Vagina (tissue), 2 donors: ENCODE data around the gene KDM4B. TPM values are rescaled to one million over a fixed set of nuclear protein-coding genes. Genes with fewer than 3 reads are reported as not detected.

Source experiments
- DNase-seq, 2 donors: peaks; one replicate each; pipeline ENCODE4 v3.0.0-alpha.2; 2017; ENCODE audit errors: extremely low spot score in 2 of 2
- H3K27ac ChIP-seq: fragments of 200-600 bp; sonication (generic); one replicate; pipeline ENCODE4 v1.5.1; 2019
- H3K27me3 ChIP-seq: fragments of 200-600 bp; sonication (generic); one replicate; pipeline ENCODE4 v1.5.1; 2019
- H3K36me3 ChIP-seq, 2 donors: fragments of 200-600 bp; sonication (generic); one replicate each; pipeline ENCODE4 v1.5.1; 2017 to 2019
- H3K4me1 ChIP-seq: fragments of 200-600 bp; sonication (generic); one replicate; pipeline ENCODE4 v1.5.1; 2019
- H3K4me3 ChIP-seq, 2 donors: fragments of 200-600 bp; sonication (generic); 1 replicate in 1 of 2; 2 replicates in 1 of 2; pipeline ENCODE4 v1.5.1; 2016 to 2019
- H3K9me3 ChIP-seq: fragments of 200-600 bp; sonication (generic); one replicate; pipeline ENCODE4 v1.5.1; 2019
- POLR2A ChIP-seq, 2 donors: fragments of 450-650 bp; IDR thresholded peaks; one replicate each; pipeline ENCODE4 v1.6.1; 2017; ENCODE audit warnings: antibody characterized with exemption in 2 of 2, mild to moderate bottlenecking in 2 of 2, moderate library complexity in 2 of 2
- POLR2AphosphoS5 ChIP-seq, 2 donors: sonication (generic); formaldehyde crosslinking; IDR thresholded peaks; one replicate each; pipeline ENCODE4 v1.9.0; 2017; ENCODE audit warnings: antibody characterized with exemption in 2 of 2, mild to moderate bottlenecking in 2 of 2, low read depth in 1 of 2; ENCODE audit not compliant: insufficient read depth in 1 of 2
- intact Hi-C: fragments of 100-400 bp; cut with DNase I; formaldehyde crosslinking; loops from one replicate; pipeline ENCODE4 v1.15.1; 2023
- total RNA-seq: library from RNA; depleted of rRNA; stranded (reverse); fragments of >200 nt; gene quantifications from one replicate; pipeline ENCODE4 v1.2.3, GENCODE V29; 2016
- TF ChIP-seq, protein P1 (sequence below), 3 experiments: fragments of 450-650 bp in 2 of 3; fragments of 200-600 bp in 1 of 3; sonication (generic) in 1 of 3; IDR thresholded peaks; one replicate each; pipeline ENCODE4 v1.5.1; 2017 to 2019; ENCODE audit warnings: antibody characterized with exemption in 3 of 3, mild to moderate bottlenecking in 2 of 3, moderate library complexity in 2 of 3

The KDM4B gene
- total RNA-seq, 1 donor from 2014 or later: 59.7 TPM

DNA sequence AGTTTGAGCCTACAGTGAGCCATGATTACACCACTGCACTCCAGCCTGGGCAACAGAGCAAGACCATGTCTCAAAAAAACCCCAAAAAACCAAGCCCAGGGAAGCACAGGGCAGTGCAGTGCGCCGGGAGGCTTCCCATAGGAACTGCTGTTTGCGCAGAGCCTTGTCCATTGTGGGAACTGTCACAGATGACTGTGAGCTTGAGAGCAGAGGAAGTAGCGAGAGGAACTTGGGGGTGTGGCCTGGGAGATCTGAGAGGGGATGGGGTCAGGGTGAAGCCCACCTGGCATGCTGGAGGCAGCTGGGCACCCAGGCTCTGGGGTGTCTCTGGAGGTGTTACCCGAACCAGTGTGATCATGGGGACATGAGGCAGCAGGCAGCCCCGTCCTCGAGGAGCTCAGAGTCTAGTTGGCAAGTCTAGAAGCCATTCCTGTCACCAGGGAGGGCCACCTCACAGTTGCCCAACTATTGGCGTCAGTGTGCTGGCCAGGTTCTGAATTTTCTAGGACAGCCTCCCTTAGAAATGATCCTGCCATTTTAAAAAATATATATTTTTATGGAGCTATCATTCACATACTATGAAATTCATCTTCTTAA lies 10.4 kb downstream of the KDM4B start:
- Histone ChIP-seq H3K27me3 (no peaks in the 10 kb centered on the region), H3K4me3 (no peak overlapping the region), H3K4me1 (peaks cover 90% of the 10 kb centered on the region), H3K9me3 (no peaks in the 10 kb centered on the region), H3K36me3 (no peaks in the 10 kb centered on the region), H3K27ac (peak overlapping the region; percentile 92)
- DNase-seq: no peak
- no peak for TF ChIP-seq POLR2AphosphoS5 (IDR thresholded peaks at IDR 0.05; ENCODE audit: insufficient read depth in 1 of 2, low read depth in 1 of 2)
- TF ChIP-seq, protein P1, sequence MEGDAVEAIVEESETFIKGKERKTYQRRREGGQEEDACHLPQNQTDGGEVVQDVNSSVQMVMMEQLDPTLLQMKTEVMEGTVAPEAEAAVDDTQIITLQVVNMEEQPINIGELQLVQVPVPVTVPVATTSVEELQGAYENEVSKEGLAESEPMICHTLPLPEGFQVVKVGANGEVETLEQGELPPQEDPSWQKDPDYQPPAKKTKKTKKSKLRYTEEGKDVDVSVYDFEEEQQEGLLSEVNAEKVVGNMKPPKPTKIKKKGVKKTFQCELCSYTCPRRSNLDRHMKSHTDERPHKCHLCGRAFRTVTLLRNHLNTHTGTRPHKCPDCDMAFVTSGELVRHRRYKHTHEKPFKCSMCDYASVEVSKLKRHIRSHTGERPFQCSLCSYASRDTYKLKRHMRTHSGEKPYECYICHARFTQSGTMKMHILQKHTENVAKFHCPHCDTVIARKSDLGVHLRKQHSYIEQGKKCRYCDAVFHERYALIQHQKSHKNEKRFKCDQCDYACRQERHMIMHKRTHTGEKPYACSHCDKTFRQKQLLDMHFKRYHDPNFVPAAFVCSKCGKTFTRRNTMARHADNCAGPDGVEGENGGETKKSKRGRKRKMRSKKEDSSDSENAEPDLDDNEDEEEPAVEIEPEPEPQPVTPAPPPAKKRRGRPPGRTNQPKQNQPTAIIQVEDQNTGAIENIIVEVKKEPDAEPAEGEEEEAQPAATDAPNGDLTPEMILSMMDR (IDR thresholded peaks at IDR 0.05): no peak
- TF ChIP-seq POLR2A (IDR thresholded peaks at IDR 0.05): no peak
- intact Hi-C loops: loop anchor here (10.0 kb wide), 1 partner anchor 115 kb away; the partner anchor contains the start of gene PLIN3

DNA sequence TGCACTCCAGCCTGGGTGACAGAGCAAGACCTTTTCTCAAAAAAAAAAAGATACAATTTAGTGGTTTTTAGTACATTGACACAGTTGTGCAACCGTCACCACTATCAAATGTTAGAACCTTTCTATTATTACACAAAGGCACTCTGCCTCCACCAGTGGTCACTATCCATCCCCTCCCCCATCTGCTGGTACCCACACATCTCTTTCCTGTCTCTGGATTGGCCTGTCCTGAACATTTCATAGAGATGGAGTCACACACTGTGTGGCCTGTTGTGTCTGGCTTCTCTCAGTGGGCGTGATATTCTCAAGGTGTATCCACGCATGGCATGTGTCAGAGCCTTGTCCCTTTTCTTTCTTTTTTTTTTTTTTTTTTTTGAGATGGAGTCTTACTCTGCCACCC lies 11.2 kb downstream of the KDM4B start:
- no peaks in the 10 kb centered on the region for H3K27me3 ChIP-seq
- no peak for DNase-seq
- TF ChIP-seq, protein P1 (IDR thresholded peaks at IDR 0.05): no peak
- TF ChIP-seq POLR2A (IDR thresholded peaks at IDR 0.05) (no peak), POLR2AphosphoS5 (IDR thresholded peaks at IDR 0.05; ENCODE audit: insufficient read depth in 1 of 2, low read depth in 1 of 2) (no peak)
- intact Hi-C loops: no loop called here
- no peaks in the 10 kb centered on the region for H3K36me3 ChIP-seq
- peaks cover 90% of the 10 kb centered on the region for H3K4me1 ChIP-seq
- H3K27ac ChIP-seq: peak overlapping the region; percentile 92
- H3K4me3 ChIP-seq: no peak overlapping the region
- no peaks in the 10 kb centered on the region for H3K9me3 ChIP-seq

DNA sequence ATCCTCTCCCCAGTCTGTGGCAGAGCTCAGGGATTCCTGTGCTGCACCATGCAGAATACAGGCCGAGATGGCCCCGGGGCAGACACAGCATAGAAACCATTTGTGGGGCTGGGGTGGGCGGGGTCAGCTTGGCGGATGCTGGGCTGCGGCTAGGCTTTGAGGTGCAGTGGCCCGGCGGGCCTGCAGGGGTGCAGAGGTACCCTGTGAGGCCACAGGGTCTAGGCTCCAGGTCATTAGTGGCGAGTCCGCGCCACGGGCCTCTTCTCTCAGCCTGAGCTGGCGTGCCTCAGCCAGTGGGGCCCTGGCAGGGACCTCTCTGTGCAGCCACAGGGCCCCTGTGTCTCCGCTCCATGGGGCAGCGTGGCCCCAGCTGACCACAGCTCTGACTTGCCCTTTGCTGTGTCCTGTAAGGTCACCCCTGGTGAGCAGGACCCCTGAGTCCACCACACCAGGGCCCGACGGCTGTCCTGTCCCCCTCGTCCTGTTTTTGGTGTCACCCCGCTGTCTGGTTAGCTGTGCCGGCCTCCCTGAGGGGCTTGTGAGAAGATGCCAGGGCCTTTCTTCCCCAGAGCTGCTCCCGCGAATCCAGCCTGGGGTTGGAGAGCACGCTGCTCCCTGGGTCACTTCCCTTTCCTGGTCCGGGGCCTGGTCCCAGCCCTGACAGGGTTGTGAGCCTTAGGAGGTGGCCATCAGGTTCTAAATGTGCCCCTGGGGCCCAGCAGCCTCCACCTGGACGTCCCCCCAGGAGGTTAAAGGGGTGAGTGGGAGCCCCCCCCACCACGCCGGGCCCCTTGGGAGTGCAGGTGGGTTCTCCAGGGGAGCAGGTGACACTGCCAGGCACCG lies 12.1 kb downstream of the KDM4B start:
- no peak for DNase-seq
- Histone ChIP-seq H3K9me3 (no peaks in the 10 kb centered on the region), H3K4me1 (peaks cover 90% of the 10 kb centered on the region), H3K27me3 (no peaks in the 10 kb centered on the region), H3K36me3 (no peaks in the 10 kb centered on the region), H3K4me3 (no peak overlapping the region), H3K27ac (peak overlapping the region; percentile 10)
- intact Hi-C loops: no loop called here
- no peak for TF ChIP-seq POLR2A (IDR thresholded peaks at IDR 0.05)
- TF ChIP-seq, protein P1 (IDR thresholded peaks at IDR 0.05): no peak
- no peak for TF ChIP-seq POLR2AphosphoS5 (IDR thresholded peaks at IDR 0.05; ENCODE audit: insufficient read depth in 1 of 2, low read depth in 1 of 2)

DNA sequence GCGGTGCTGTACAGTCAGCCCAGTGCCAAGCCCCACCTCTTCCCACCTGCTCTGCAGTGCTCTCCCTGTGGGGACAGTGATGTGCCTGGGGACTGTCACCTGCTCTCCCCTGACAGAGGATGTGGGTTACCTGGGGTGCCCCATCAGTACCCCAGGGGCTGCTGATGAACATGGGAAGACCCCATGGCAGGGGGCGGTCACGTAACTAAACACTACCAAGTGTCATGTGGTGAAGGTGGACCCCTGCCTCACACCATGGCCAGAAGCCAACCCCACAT lies 12.7 kb downstream of the KDM4B start:
- Histone ChIP-seq H3K27ac (peak overlapping the region; percentile 10), H3K4me1 (peaks cover 91% of the 10 kb centered on the region), H3K9me3 (no peaks in the 10 kb centered on the region), H3K36me3 (no peaks in the 10 kb centered on the region), H3K27me3 (no peaks in the 10 kb centered on the region), H3K4me3 (no peak overlapping the region)
- intact Hi-C loops: no loop called here
- no peak for DNase-seq
- TF ChIP-seq, protein P1 (IDR thresholded peaks at IDR 0.05): no peak
- TF ChIP-seq POLR2A (IDR thresholded peaks at IDR 0.05) (no peak), POLR2AphosphoS5 (IDR thresholded peaks at IDR 0.05; ENCODE audit: insufficient read depth in 1 of 2, low read depth in 1 of 2) (no peak)
